Activated T-cell treated with anti-CD3 and anti-CD28 coated beads, Interleukin-2, amount 50 U/mL, for 4 hours (primary cell): ENCODE measurements around the gene CMIP. TPM values are rescaled to one million over a fixed set of nuclear protein-coding genes. Genes with fewer than 3 reads are reported as not detected.

Source experiments
- ATAC-seq, 2 donors: fragments of 200-7000 bp; cut with Tn5 transposase; one replicate each; pipeline ENCODE4 v1.10.0; 2021
- DNase-seq: peaks from one replicate; pipeline ENCODE4 v3.0.0-alpha.2; 2020
- H3K27me3 Mint-ChIP-seq: one replicate; pipeline ENCODE4 v1.8.0; 2021; ENCODE audit warnings: low read depth, mixed read lengths
- H3K36me3 Mint-ChIP-seq: one replicate; pipeline ENCODE4 v1.8.0; 2022; ENCODE audit warnings: mixed read lengths; ENCODE audit not compliant: insufficient read depth
- H3K4me1 Mint-ChIP-seq: one replicate; pipeline ENCODE4 v1.8.0; 2021; ENCODE audit warnings: low read depth, mixed read lengths
- H3K4me3 Mint-ChIP-seq: one replicate; pipeline ENCODE4 v1.8.0; 2021; ENCODE audit warnings: mild to moderate bottlenecking, moderate library complexity, mixed read lengths
- H3K9me3 Mint-ChIP-seq: one replicate; pipeline ENCODE4 v1.8.0; 2021; ENCODE audit warnings: mixed read lengths
- total RNA-seq, 3 donors: library from RNA; stranded (reverse); gene quantifications; one replicate each; pipeline ENCODE4 v1.2.1, GENCODE V29; 2021

The CMIP gene
- total RNA-seq, 3 donors from 2014 or later, result 20.8 to 23.5 (median 21.9) TPM

DNA sequence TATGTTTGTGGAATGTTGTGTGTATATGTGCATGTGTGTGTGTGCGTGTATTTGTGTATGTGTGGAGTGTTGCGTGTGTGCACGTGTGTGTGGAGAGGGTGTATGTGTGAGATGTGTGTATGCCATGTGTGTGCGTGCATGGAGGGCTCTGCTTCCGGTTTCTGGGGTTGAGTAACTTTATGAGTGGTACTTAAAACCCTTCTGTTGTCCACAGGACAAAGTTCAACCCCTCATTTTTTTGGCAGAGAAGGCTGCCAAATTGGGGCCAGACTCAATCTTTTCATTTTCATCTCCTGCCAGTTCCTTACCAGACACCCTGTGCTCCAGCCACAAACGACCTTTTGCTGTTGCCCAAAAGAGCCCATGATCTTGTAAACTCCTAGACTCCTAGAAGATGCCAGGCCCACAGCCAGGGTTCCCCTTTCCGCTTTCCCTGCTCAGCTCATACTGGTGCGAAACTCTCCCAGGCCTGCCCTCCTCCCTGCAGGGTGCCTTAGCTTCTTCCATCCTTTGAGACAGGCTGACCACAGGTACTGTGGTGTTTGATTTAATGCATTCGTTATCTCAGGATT lies 100.2 kb downstream of the CMIP start:
- Mint-ChIP-seq H3K36me3 (no peaks in the 10 kb centered on the region), H3K27me3 (no peaks in the 10 kb centered on the region), H3K4me1 (peaks cover 38% of the 10 kb centered on the region), H3K9me3 (no peaks in the 10 kb centered on the region), H3K4me3 (no peak overlapping the region)
- ATAC-seq, result no peak
- no peak for DNase-seq

DNA sequence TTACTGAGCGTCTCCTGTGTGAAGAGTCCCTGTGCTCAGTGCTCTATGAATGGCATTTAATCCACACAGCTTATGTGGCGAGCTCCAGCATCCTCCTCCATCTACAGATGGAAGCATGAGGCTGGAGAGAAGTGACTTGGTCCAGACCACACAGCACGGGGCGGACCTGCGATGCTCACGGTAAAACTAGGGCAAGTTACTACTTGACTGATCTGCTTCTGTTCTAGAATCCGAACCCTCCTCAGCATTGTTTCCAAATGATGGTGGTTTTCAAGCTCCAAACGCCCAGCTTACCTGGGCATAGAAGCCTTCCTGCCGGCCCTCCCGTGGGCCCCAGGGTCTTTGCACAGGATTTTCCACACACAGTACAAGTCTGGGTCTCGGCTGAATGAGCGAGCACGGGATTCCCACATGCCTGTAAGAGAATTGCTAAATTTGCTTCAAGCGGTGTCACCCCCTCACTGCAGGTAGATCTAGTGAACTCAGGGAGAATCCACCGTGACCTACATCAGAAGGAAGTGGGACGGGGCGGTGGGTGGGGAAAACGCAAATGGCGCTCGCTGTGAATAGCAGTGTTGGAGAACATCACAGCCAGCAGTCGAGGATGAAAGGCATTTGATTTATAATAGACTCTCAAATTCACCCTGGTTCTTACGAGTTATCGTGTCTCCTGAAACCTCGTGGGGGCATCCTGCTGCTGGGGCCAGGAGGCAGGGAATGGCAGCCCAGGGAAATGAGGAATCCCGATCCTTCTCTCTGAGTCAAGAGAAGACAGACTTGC lies 101.1 kb downstream of the CMIP start:
- no peaks in the 10 kb centered on the region for H3K9me3 Mint-ChIP-seq
- no peak overlapping the region for H3K4me3 Mint-ChIP-seq
- H3K4me1 Mint-ChIP-seq, result peaks cover 40% of the 10 kb centered on the region
- ATAC-seq (no peak), DNase-seq (no peak)
- H3K36me3 Mint-ChIP-seq, result no peaks in the 10 kb centered on the region
- H3K27me3 Mint-ChIP-seq, result no peaks in the 10 kb centered on the region

DNA sequence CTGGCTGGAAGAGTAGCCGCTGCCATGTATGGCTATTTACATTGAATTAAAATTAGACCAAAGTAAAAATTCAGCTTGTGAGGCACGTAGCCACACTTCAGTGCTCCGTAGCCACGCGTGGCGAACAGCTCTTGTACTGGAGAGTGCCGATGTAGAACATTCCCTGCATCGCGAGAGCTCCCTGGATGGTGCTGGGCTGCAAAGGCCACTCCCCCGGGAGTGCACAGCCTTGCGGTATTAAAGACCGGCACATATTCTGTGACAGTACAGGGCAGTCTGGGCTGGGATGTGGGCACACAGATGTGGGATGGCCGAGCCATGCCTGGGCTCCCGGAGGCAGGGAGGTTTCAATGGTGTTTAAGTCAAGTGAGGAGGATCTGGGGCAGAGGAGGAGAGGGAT lies 102.2 kb downstream of the CMIP start:
- ATAC-seq (no peak), DNase-seq (no peak)
- H3K27me3 Mint-ChIP-seq, result no peaks in the 10 kb centered on the region
- H3K36me3 Mint-ChIP-seq, result peaks cover 2% of the 10 kb centered on the region
- H3K9me3 Mint-ChIP-seq, result no peaks in the 10 kb centered on the region
- H3K4me1 Mint-ChIP-seq, result peaks cover 47% of the 10 kb centered on the region
- no peak overlapping the region for H3K4me3 Mint-ChIP-seq

DNA sequence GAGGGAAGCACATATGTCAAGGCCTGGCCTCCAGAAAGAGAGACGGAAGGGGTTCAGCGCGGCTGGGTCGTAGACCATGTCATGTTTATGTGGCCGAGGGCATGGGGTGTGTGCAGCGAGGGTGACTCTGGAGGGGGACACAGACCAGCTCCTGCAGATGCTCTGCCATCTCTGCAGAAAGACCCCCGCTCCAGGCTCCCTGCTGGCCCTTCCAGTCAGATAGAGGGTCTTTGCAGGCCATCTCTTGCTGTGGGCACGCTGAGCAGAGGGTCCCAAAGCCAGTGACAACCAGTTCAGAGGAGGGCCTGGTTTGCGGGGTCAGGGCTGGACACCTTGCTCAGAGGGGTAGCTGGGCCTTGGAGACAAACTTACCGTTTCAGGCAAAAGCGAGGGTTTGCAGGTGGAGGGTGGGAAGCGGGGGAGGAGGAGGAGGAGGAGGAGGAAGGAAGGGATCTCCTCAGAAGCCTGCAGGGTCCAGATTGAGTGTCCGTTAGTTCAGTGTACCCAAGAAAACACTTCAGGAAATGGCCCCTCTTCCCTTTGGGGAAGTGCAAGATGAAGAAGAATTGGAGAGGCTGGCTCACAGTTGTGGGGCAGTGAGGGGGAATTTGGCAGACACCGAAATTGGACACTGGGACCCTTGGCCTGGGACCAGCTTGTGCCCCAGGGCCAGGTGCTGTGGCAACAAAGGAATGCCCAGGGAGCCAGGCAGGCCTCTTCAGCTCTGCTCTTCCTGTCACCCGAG lies 102.8 kb downstream of the CMIP start:
- DNase-seq, result no peak
- Mint-ChIP-seq H3K36me3 (peaks cover 2% of the 10 kb centered on the region), H3K4me3 (no peak overlapping the region), H3K27me3 (no peaks in the 10 kb centered on the region), H3K4me1 (peaks cover 53% of the 10 kb centered on the region), H3K9me3 (no peaks in the 10 kb centered on the region)
- no peak for ATAC-seq

DNA sequence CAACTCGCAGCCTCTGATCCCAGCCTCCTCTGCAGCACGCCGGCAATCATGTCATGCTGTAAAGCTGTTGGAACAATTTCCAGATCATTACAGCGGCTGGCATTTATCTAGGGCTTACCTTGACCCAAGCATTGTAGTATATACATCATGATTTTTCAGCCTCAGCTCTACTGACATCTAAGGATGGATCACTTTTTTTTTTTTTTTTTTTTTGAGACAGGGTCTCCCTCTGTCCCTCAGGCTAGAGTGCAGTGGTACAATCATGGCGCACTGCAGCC lies 103.3 kb downstream of the CMIP start:
- H3K4me3 Mint-ChIP-seq, result no peak overlapping the region
- peaks cover 2% of the 10 kb centered on the region for H3K36me3 Mint-ChIP-seq
- H3K4me1 Mint-ChIP-seq, result peaks cover 56% of the 10 kb centered on the region
- H3K27me3 Mint-ChIP-seq, result no peaks in the 10 kb centered on the region
- no peak for DNase-seq
- no peaks in the 10 kb centered on the region for H3K9me3 Mint-ChIP-seq
- no peak for ATAC-seq

DNA sequence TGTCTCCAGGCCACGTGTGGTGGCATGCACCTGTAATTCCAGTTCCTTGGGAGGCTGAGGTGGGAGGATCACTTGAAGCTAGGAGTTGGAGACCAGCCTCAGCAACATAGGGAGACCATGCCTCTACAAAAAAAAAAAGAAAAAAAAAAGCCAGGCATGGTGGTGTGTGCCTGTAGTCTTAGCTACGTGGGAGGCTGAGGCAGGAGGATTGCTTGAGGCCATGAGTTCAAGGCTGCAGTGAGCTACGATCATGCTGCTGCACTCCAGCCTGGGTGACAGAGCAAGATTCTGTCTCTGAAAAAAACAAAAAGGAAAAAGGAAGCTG lies 103.9 kb downstream of the CMIP start:
- peaks cover 2% of the 10 kb centered on the region for H3K36me3 Mint-ChIP-seq
- ATAC-seq (no peak), DNase-seq (no peak)
- H3K4me3 Mint-ChIP-seq, result no peak overlapping the region
- no peaks in the 10 kb centered on the region for H3K9me3 Mint-ChIP-seq
- peaks cover 57% of the 10 kb centered on the region for H3K4me1 Mint-ChIP-seq
- H3K27me3 Mint-ChIP-seq, result no peaks in the 10 kb centered on the region

DNA sequence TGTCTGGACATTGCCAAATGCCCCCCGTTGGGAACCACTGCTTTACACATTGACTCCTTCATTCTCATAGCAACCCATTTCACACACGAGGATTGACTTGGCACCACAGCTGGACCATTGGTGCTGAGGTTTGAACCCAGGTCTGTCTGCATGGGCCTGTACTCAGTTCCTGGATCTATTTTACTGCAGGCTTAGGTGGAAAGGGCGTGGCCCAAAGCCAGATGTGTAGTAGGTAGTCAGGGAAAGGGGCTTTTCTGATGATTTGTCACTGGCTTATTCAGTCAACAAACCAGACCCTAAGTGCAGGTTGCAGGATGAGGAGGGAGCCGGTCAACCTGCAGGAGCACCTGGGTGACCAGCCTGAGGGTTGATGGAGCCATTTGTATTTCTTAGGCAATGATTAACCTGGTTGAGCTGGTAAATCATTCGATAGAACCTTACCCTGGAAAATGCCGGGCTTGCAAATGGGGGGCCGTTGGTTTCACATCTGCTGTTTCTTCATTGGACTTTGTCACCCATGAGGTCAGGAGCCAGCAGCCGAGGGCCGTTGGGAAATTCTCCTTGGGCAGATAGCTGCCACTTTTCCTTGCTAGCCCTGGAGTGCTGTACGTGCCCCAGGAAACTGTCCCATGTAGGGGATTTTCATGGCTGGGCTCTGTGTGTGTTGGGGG lies 104.4 kb downstream of the CMIP start:
- Mint-ChIP-seq H3K27me3 (no peaks in the 10 kb centered on the region), H3K4me3 (no peak overlapping the region), H3K9me3 (no peaks in the 10 kb centered on the region), H3K4me1 (peaks cover 55% of the 10 kb centered on the region), H3K36me3 (peaks cover 2% of the 10 kb centered on the region)
- DNase-seq (no peak), ATAC-seq (no peak)

DNA sequence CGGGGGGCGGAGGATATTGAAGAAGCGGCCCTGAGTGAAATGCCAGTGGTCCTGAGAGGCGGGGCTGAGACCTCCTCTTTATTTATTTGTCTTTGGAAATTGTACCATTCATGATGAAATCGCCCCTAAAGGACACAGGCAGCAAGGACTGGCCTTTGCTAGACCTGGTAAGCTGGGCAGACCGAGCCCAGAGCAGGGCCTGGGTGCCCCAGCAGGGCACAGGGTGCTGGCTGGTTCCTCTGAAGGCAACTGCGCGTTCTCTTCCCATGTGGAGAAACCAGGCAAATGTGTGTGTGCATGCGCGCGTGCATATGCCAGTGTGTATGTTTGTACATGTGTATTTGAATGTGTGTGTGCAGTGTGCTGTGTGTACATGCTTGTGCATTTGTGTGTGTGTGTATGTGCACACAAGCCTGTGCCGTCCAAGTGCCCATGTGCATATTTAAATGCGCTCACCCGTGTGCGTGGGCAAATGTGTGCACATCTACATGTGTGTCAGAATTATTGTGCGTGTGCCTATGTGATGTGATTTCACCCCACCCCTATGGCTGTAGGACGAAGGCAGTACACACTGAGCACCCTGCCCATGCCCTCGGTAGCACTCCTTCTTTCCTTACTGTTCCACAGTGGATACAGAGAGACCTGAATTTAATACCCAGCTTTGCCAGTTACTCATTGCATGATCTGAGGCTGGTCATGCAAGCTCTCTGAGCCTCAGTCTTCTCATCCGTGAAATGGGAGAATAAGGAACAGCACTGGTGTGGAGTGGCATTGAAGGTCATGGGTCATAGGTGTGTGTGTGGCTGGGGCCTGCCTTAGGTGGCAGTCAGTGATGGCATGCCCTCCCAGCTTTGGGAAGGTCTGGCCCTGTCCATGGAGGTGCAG lies 105.2 kb downstream of the CMIP start:
- peaks cover 2% of the 10 kb centered on the region for H3K36me3 Mint-ChIP-seq
- H3K4me3 Mint-ChIP-seq, result no peak overlapping the region
- ATAC-seq (no peak), DNase-seq (no peak)
- no peaks in the 10 kb centered on the region for H3K27me3 Mint-ChIP-seq
- H3K9me3 Mint-ChIP-seq, result no peaks in the 10 kb centered on the region
- peaks cover 55% of the 10 kb centered on the region for H3K4me1 Mint-ChIP-seq

DNA sequence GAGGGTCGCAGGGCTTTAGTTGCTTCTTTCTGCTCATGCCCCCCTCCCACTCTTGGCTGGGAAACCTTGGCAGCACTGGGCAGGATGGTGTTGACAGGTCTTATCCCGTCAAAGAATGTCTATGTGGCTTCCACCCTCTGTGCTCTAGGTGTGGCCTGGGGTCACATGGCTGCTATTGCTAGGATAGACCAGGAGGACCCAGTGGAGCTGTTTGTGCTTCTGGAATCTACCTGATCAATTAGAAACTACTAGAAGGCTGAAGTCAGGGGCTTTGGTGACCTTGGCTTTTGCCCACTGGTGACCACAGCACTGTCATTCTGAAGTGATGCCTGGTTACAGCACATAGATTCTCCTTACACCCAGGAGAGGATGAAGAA lies 105.8 kb downstream of the CMIP start:
- peaks cover 52% of the 10 kb centered on the region for H3K4me1 Mint-ChIP-seq

DNA sequence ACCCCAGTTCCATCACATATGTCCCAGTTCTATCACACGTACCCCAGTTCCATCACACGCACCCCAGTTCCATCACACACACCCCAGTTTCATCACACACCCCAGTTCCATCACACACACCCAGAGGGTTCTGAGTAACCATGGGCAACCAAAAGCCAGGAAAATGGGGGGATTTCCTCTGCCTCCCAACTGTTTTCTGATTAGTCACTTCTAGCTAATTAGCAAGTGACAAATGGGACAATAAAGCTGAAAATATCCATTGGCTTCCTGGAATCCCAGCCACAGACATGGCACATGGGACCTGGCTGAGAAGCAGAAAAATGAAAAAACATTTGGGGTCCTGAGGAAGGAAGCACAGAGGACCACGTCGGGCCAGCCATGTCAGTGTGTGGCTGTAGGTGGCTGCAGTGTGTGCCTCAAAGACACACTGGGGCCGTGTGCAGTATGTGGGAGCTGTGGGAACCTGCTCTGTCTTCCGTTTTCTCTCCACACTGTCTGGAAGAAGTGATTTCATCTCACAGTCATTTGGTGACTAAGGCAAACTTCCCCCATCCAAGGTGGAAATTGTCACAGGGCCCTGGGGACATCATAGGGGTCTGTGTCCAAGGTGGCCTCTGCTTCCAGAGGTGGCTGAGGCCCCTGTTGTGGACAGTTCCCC lies 106.7 kb downstream of the CMIP start:
- DNase-seq, result no peak
- Mint-ChIP-seq H3K36me3 (peaks cover 2% of the 10 kb centered on the region), H3K4me1 (peaks cover 46% of the 10 kb centered on the region), H3K9me3 (no peaks in the 10 kb centered on the region), H3K4me3 (no peak overlapping the region), H3K27me3 (no peaks in the 10 kb centered on the region)
- ATAC-seq, result peak; percentile 46 to 54

More for the DNA sequence above, 105.8 kb downstream of the CMIP start:
- no peak for DNase-seq
- Mint-ChIP-seq H3K27me3 (no peaks in the 10 kb centered on the region), H3K4me3 (no peak overlapping the region), H3K36me3 (peaks cover 2% of the 10 kb centered on the region), H3K9me3 (no peaks in the 10 kb centered on the region)
- ATAC-seq, result no peak

DNA sequence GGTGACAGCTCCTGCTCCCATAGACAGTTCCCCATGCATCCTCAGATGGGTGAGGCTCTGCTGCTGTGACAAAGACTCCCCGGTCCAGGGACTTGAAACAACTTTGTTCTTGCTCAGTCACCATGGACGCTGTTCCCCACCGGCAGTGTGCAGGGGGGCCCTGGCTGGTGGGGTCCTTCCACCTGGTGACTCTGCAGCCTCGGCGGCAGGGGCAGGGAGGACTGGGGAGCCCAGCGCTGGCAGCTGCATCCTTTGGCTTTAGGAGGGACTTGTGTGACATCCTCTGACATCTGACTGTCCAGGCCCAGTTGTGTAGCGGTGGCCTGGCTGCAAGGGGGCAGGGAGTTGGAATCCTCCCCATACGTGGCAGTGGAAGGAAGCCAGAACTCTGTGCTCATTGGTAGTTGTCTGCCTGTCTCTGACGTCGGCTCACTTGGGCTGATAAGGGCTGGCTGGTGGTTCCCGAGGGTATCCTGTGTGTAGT lies 107.3 kb downstream of the CMIP start:
- H3K27me3 Mint-ChIP-seq, result no peaks in the 10 kb centered on the region

DNA sequence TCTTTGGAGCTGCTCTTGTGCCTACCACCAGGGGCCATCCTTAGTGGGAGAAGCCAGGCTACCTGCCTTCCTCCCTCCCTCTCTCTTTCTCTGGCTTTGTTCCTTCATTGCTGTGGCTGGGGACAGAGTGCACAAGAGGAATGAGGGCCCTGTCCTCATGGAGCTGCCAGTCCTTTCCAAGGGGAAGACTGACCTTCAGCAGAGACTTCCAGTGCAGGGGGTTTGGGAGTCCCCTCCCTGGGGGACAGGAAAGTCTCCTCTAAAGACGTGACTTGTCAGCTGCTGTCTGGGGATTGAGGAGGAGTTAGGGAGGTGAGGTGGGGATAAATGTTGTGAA lies 108.1 kb downstream of the CMIP start:
- ATAC-seq, result no peak
- DNase-seq, result no peak
- H3K4me3 Mint-ChIP-seq, result no peak overlapping the region
- H3K27me3 Mint-ChIP-seq, result no peaks in the 10 kb centered on the region
- no peaks in the 10 kb centered on the region for H3K9me3 Mint-ChIP-seq
- H3K4me1 Mint-ChIP-seq, result peaks cover 43% of the 10 kb centered on the region
- peaks cover 4% of the 10 kb centered on the region for H3K36me3 Mint-ChIP-seq

More for the DNA sequence above, 107.3 kb downstream of the CMIP start:
- no peak overlapping the region for H3K4me3 Mint-ChIP-seq
- H3K9me3 Mint-ChIP-seq, result no peaks in the 10 kb centered on the region
- DNase-seq (no peak), ATAC-seq (no peak)
- peaks cover 47% of the 10 kb centered on the region for H3K4me1 Mint-ChIP-seq
- H3K36me3 Mint-ChIP-seq, result peaks cover 4% of the 10 kb centered on the region

DNA sequence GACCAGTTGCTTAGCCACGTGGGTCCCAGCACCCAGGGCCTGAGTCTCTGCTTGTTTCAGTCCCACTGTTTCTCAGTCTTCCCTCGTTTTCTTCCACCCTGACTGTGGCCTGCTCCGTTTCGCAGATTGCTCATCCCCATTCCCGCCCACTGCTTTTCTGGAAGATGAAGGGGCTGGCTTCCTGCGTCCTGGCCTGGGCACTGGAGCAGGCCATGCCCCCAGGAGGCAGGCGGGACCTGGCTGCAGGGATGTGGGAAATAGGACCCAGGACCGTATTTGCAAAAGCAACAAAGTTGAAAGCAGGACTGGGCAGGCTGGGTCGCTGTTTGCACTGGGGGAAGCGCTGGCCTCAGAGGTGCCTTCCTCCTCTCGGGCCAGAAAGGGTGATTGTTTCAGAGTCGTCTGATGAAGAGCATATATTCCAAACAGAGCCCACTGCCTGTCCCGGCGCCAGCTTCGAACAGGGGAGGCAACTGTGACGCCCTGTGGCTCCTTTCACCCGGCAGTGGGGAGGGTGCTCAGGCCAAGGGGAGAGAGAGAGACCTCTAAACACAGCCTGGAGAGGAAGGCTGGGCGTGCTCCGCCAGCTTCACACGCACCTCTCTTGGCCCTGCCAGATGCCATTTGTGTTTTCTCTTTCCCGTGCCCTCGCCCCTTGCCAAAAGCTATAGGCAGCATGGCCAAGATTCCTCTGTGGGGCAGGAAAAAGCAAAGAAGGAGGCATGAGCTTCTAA lies 108.6 kb downstream of the CMIP start:
- H3K4me1 Mint-ChIP-seq, result peaks cover 43% of the 10 kb centered on the region
- H3K9me3 Mint-ChIP-seq, result no peaks in the 10 kb centered on the region
- no peak overlapping the region for H3K4me3 Mint-ChIP-seq
- H3K36me3 Mint-ChIP-seq, result peaks cover 4% of the 10 kb centered on the region
- DNase-seq (no peak), ATAC-seq (no peak)
- no peaks in the 10 kb centered on the region for H3K27me3 Mint-ChIP-seq
